ENCODE results near the gene KIF1A.
"Not testable (repeated sequence)": the region's sequence is repeated elsewhere in the genome, so short reads cannot be mapped to it uniquely, and the experiment has no call there.

KIF1A gene

DNA sequence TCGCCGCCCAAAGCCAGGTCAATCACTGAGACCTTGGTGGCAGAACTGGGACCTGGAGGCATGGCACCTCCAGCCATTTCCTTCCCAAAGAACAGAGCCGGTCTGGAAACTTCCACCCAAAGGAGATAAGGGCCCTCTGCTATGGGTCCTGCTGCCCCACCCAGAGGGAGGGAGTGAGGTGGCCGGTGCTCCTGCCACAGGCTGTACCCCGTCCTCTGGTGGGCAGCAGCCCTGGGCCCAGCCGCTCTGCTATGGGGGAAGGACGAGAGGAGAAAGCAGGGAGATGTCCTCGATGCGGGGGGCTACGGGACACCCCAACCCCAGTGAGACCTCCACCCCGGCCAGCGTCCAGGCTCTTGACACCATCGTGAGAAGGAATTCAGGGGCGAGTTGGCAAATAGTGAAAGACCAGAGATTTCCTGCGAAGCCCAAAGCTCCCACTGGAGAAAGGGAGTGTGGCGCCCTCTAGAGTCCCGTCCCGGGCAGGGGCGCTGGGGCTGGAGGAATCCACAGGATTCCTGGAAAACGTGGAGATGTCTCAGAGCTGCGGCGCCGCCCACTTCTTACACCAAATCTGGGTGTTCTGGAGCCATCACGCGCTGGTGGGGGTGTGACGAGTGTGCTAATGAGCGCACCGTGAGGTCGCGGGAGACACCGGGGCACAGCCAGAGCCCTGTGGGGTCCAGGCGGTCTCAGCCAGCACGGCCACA lies 121.0 kb downstream of the KIF1A start:
- DNase-seq = not testable (repeated sequence)

GRCh38 chr2:240696469-240696868 lies 123.5 kb downstream of the KIF1A start:
- DNase-seq = not testable (repeated sequence)

- DNase-seq = not testable (repeated sequence)
Measured at GRCh38 chr2:240695593-240695992, 124.4 kb downstream of the KIF1A start.

GRCh38 chr2:240694304-240694703 lies 125.7 kb downstream of the KIF1A start:
- DNase-seq = not testable (repeated sequence)

- DNase-seq = not testable (repeated sequence)
Measured at GRCh38 chr2:240692583-240693561, 127.1 kb downstream of the KIF1A start.

- not testable (repeated sequence) for DNase-seq
Measured at GRCh38 chr2:240691631-240692420, 128.2 kb downstream of the KIF1A start, which contains the start of gene AQP12A. Gene AQP12A, plus strand, starts transcription at chr2:240691866. Its CDS starts 48 bp downstream, at chr2:240691914.

GRCh38 chr2:240691075-240691427 lies 129.0 kb downstream of the KIF1A start:
- not testable (repeated sequence) for DNase-seq

DNA sequence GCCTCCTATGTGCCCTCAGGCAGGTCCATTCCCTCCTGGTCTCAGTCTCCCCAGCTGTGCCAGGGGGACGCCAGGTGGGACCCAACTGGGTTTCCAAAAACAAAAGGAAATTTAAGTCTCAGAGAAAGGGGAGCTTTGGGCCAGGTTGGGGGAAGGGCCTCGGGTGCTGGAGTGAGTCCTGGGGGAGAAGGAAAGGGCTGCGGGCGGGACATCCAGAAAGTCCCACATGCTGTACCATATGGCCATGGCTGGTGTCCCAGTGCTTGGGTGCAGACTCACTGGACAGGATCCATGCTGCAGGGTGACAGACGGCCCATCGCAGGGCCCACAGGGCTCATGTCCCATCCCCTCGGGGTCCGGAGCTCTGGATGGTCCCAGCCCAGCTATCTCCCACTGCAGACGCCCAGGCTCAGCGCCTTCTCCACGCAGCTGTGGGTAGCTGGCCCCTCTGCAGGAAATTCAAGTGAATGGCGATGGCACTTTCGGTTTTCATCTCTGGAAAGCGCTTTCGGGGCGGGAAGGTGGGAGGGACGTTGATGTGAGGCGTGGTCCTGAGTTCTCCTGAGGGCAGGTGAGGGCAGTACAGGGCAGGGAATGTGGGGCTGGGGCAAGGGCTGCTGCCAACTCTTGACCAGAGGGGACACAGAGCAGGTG lies 129.5 kb downstream of the KIF1A start:
- DNase-seq = not testable (repeated sequence)

DNA sequence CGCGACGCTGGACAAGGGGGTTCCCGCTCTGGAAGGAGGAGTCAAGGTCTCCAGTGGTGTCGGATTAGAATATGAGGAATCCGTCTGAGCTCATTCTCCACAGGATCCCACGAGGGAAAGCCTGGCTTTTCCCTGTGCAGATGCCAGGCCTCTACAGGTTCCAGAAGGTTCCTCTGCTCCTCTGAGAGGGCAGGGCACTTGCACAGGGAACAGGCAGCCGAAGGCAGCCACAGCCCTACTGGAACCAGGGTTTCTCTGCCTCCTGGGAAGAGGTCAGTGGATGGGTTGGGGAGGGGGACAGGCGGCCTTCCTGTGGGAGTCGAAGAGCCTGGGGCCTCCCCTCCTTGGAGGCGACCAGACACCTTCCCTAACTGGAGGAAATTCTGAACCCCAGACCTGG lies 130.0 kb downstream of the KIF1A start:
- DNase-seq = no peak

DNA sequence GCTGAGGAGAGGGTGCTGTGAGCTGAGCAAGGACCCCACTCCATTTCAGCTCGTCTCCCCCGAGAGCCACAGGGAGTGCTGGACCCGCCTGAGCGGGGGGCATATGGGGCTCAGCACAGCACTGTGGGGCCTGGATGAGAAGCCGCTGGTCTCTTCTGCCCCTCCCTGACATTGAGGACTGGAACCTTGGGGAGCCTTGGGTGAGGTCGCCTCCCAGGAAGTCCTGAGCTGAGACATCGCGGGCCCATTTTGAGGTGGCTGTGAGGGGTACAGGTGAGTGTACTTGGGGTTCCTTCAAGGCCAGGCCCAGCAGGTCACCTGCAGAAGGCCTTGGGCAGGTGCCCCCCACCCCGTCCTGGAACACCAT lies 131.5 kb downstream of the KIF1A start:
- no peak for DNase-seq

GRCh38 chr2:240687741-240688552 lies 132.1 kb downstream of the KIF1A start:
- DNase-seq = no peak

- no peak for DNase-seq
Measured at GRCh38 chr2:240687045-240687740, 132.8 kb downstream of the KIF1A start.

GRCh38 chr2:240686460-240686859 lies 133.6 kb downstream of the KIF1A start:
- DNase-seq = no peak

GRCh38 chr2:240685771-240686371 lies 134.1 kb downstream of the KIF1A start:
- DNase-seq = no peak

DNA sequence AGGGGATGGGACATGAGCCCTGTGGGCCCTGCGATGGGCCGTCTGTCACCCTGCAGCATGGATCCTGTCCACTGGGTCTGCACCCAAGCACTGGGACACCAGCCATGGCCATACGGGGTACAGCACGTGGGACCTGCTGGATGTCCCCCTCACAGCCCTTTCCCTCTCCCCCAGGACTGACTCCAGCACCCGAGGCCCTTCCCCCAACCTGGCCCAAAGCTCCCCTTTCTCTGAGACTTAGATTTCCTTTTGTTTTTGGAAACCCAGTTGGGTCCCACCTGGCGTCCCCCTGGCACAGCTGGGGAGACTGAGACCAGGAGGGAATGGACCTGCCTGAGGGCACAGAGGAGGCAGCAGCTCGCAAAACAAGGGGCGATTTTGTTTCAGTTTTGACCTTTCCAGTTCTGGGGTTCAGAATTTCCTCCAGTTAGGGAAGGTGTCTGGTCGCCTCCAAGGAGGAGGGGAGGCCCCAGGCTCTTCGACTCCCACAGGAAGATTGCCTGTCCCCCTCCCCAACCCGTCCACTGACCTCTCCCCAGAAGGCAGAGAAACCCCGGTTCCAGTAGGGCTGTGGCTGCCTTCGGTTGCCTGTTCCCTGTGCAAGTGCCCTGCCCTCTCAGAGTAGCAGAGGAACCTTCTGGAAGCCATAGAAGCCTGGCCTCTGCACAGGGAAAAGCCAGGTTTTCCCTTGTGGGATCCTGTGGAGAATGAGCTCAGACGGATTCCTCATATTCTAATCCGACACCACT lies 135.9 kb downstream of the KIF1A start:
- not testable (repeated sequence) for DNase-seq

- not testable (repeated sequence) for DNase-seq
Measured at GRCh38 chr2:240683329-240683979, 136.6 kb downstream of the KIF1A start.

DNA sequence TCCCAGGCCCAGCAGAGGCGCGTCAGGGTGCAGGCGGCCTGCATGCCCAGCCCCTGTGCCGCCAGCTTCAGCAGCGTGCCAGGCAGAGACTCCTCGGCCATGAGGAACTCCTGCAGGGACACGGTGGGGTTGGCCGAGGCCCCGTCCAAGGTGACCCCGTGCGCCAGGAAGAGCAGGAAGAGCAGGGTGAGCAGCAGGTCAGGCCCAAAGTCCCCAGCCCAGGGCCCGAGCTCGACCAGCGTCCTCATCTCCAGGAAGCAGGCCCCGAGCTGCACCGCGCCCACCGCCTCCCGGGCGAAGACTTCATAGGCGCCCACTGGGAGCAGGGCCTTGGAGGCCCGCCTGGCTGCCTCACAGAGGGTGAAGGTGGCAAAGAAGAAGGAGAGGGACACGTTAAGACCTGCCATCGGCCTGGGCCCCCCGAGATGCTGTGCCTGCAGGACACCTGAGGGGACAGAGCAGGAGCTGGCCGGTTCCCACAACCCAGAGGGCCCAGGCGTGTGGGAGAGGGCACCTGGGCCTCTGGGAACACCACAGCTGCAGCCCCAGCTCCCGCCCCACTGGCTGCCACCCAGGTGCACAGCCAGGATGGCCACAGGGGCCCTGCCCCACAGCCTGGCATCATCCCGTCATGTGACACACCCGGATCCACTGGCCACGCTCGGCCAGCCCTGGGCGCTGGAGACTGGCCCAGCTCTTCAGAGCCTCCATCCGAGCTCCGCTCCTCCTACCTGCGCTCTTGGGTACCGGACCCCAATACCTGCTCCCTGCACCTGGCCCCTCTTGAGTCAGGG lies 137.4 kb downstream of the KIF1A start, which contains the start of gene AQP12B:
Gene AQP12B, minus strand, starts transcription at position 455 of the 794 bp plus-strand sequence. Its CDS starts 48 bp downstream, at position 407.
- not testable (repeated sequence) for DNase-seq

GRCh38 chr2:240680185-240680584 lies 139.8 kb downstream of the KIF1A start:
- not testable (repeated sequence) for DNase-seq

All from NCI-H82 (cell line).